Sigmoid colon (tissue), 4 donors: ENCODE data around the gene ZBTB21.

Experiments
- CTCF ChIP-seq, 4 experiments: fragments of 450-650 bp in 3 of 4; fragments of 200-600 bp in 1 of 4; IDR thresholded peaks; one replicate each; pipeline ENCODE4 v1.5.1; 2016 to 2019; ENCODE audit warnings: antibody characterized with exemption in 4 of 4, mild to moderate bottlenecking in 3 of 4, moderate library complexity in 2 of 4
- POLR2A ChIP-seq, 2 donors: fragments of 450-650 bp; IDR thresholded peaks; one replicate each; pipeline ENCODE4 v1.6.1; 2016; ENCODE audit warnings: antibody characterized with exemption in 2 of 2, mild to moderate bottlenecking in 2 of 2, moderate library complexity in 2 of 2
- POLR2AphosphoS5 ChIP-seq, 4 donors: sonication (generic); formaldehyde crosslinking; IDR thresholded peaks; one replicate each; pipeline ENCODE4 v1.6.1; 2017; ENCODE audit warnings: antibody characterized with exemption in 4 of 4

GRCh38 chr21:41948901-41949300 is 61.3 kb downstream of the ZBTB21 start:
- TF ChIP-seq CTCF (IDR thresholded peaks at IDR 0.05) (no peak), POLR2AphosphoS5 (IDR thresholded peaks at IDR 0.05) (no peak), POLR2A (IDR thresholded peaks at IDR 0.05) (no peak)
